ENCODE measurements around the gene HRH2.

The HRH2 gene

DNA sequence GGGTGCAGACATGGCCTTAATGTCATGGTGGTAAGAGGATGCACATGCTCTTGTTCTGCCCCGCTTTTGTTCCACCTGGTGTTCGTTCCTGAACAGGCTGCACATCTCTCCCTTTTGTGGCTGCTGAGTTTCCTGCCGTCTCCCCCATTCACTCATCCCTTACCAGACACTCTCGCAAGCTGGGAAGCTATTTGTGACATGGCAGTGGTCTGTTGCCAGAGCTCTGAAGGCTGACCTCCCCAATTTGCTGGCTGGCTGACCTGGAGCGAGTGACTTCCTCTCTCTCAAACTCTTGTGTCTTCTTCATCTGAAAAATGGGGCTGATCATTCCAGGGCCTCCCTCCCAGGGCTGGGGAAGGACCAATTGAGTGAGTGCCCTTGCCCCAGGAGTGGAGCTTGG is 35.9 kb downstream of the HRH2 start:
- DNase-seq: no peak

DNA sequence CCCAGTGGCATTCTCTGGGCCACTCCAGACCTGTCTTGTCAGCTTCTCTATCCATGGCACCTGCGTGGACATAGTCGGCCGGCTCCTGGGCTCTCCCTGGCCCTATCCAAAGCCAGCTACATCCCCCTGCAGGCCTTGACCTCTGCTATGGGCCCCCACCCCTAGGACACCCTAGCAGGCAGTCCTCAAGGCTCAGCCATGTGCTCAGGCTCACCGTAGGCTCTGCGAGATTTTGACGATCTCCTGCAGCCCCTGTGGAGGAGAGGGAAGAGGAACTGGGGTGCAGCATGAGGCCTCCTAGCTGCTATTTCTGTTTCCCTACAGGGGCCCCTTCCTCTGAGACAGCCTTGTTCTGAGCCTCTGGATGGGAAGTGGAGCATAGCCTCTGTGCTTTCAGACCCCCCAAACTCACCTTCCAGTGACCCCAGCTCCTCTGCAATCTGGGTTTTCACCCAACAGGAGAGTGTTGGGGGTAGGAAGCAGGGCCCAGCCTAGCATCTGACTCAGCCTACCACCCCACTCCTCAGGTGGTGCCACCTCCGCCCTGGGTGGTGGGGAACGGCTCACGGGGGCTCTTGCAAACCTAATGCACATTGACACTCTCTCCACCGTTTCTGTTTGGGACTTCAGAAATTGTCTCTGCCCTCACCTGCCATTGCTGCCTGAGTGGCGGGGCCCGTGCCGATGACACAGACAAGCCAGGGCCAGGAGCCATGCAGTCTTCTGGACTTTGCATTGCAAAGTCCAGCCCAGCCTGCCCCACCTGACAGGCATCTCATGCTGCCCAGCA is 36.7 kb downstream of the HRH2 start:
- no peak for DNase-seq

GRCh38 chr5:175695161-175696126 is 37.6 kb downstream of the HRH2 start:
- DNase-seq: no peak

DNA sequence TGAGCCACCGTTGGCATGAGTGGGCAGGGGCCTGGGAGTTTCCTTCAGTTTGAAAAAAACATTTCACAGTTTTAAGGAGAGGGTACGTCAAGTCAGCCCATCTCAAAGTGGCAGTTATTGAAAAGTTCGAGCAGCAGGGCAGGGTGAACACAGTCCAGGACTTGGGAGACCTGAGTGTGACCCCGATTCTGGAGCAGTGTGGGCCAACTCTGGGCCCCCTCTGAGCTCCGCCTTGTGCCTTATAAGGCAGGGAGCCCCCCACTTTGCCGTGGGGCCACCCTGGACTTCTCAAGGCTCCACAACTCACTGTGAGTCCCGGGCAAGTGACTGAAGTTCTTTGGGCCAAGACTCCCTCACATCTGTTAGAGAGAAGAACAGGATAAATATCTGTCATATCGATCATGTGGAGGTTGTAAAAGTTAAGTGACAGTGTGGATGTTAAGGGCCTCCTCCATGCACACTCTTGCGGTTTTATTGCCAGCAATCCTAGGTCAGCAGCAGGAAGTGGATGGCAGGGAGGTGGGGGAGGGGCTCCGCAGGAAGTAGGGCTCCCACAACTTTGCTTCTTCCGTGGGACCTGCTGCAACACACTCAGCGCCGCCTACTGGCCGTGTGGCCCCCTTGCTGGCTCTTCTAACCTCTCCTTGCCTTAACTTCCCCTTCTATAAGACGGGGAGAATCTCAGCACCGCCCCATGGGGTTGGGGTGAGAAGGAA is 38.4 kb downstream of the HRH2 start:
- DNase-seq: no peak

DNA sequence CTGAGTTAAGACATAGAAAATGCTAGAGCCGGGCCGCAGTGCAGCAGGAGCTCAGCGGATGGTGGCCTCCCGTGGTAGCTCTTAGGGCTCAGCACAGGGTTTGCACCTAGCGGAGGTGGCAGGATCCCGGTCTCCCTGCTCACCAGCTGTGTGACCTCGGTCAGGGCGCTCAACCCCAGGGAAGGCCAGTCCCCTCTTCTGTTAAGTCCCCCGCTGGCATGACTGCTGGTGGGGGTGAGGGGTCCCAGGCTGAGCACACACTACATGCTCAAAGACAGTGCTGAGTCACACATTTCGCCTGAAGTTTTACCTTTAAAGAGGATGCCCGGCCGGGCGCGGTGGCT is 39.0 kb downstream of the HRH2 start:
- DNase-seq: no peak

DNA sequence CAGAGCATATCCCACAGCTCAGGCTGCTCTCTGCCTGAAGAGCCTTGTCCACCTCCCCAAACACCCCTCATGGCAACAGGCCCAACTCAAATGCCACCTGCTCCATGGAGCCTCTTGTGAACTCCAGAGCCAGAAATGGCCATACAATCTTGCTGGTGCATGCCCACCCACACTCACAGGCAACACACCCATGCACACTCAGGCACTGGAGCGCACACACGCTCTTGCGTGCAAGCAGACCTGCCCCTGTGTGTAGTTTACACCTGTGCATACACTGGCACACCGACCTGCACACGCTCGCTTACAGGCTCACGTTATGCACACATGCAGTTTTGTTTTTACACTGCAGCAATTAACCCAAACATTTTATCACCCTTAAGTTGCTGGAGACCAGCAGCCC is 40.0 kb downstream of the HRH2 start:
- DNase-seq: no peak

- DNase-seq: no peak
Observed at GRCh38 chr5:175698401-175699115, 40.7 kb downstream of the HRH2 start.

DNA sequence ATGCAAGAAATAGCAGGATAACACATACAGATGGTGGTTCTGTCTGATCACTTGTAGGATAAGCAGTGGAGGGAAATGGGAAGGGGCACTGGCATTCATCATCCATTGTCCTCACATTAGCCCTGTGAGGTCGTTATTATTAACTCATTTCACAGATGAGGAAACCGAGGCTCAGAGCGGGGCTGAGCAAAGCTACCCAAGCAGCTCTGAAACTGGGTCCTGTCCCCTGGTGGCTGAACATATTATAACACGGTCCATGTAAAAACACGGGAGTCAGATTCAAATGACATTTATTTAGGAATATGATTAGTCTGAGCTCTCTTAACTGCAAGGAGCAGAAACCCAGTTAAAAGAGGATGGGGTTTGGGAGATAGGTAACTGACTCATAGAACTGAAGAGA is 43.1 kb downstream of the HRH2 start:
- no peak for DNase-seq

DNA sequence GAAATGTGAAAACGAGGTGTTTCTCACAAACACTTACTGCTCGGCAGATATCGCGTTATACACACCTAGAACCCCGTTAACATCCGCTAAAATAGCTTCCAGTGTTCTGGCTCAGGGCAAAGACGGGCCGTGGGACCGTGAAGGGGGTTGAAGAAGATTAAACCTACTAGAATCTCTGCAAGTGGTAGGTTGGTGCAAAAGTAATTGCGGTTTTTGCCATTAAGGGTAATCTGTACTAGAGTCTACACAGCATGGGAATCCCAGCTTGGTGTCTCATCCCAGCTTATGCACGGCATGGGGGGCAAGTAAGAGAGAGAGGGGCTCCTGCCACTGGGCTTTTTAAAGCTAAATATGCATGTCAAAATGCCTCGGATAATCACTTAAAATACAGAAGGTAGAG is 43.9 kb downstream of the HRH2 start:
- no peak for DNase-seq

DNA sequence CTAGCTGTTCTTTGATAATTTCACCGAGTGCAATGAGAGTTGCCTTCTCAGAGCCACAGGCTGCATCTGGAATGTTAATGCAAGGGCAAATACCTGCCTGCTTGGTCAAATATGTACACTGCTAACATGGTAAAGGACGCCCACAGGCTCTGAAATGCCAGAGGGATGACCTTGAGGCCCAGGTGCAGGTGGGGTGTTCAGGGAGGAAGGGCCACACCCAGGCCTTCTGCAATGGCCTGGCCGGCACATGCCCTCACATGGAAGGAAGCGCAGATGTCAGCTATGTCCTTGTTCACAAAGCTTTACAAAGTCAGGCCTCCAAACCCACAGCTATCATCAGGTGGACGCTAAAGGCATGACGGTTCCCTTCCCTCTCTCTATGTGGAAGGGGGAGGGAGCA is 48.6 kb downstream of the HRH2 start:
- DNase-seq: no peak

GRCh38 chr5:175707751-175708375 is 50.0 kb downstream of the HRH2 start:
- no peak for DNase-seq

GRCh38 chr5:175709276-175709781 is 51.5 kb downstream of the HRH2 start:
- no peak for DNase-seq

DNA sequence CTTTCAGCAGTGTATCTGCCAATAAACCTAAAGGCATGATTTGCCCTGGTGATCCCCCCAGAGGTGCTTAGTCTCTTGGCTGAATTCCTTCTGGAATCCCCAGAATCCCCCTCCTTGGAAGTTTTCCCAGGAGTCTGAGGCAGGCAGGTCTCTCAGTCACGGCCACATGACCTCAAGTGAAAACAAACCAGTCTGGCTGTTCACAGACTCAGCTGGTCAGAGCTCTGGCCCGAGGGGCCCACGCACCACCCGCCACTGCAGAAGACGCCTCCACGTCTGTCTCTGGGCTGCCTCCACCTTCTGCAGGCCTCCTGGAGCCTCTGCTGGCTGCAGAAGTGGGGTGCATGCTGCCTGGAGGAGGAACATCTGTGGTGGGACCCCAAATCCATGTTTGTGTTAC is 52.5 kb downstream of the HRH2 start:
- no peak for DNase-seq

DNA sequence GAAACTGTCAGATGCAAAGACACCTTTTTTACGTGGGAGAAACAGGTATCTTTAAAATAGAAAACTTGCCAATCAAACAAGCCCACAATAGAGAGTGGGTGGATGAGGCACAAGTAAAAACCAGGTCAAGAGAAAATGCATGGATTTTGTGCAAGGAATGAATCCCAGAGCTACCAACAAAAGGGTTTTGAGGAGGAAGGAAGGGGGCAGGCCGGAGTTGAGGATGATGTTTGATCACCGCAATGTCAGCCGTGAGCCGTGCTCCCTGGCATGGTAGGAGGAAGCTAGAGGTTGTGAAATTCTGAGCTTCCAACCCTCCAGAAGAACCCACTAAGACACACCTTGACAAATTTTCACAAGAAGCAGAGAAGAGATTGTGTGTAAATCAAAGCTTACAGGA is 53.2 kb downstream of the HRH2 start:
- DNase-seq: no peak

GRCh38 chr5:175711472-175712312 is 53.8 kb downstream of the HRH2 start:
- DNase-seq: no peak

- DNase-seq: no peak
Observed at GRCh38 chr5:175712313-175712680, 54.4 kb downstream of the HRH2 start.

GRCh38 chr5:175712681-175713085 is 54.8 kb downstream of the HRH2 start:
- DNase-seq: no peak

- DNase-seq: no peak
Observed at GRCh38 chr5:175713930-175714329, 56.1 kb downstream of the HRH2 start.

DNA sequence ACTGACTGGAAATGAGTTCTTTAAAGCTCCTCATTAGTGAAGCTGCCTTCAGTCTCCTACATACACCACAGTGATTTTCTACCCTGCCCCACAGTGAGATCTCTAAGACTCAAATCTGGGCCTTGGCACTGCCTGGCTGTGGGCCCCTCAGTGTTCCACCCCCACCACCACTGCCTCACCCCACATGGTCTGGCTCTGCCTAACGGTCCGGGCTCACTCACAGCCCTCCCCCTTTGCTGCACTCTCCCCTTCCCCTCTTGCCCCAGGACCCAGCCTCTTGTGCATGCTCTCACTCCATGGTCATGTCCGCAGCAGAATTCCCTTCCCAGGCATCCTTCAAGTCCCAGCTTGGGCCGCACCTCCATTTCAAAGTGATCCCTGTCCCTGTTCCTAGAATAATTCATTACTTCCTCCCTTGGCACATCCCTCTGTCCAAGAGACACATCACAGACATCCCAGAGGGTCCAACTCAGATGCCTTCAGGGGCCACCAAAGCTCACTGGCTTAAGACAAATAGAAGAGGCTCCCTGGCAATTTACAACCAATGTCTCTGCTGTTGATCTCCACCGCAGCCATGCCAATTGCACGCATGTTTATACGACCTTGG is 56.7 kb downstream of the HRH2 start:
- no peak for DNase-seq

DNA sequence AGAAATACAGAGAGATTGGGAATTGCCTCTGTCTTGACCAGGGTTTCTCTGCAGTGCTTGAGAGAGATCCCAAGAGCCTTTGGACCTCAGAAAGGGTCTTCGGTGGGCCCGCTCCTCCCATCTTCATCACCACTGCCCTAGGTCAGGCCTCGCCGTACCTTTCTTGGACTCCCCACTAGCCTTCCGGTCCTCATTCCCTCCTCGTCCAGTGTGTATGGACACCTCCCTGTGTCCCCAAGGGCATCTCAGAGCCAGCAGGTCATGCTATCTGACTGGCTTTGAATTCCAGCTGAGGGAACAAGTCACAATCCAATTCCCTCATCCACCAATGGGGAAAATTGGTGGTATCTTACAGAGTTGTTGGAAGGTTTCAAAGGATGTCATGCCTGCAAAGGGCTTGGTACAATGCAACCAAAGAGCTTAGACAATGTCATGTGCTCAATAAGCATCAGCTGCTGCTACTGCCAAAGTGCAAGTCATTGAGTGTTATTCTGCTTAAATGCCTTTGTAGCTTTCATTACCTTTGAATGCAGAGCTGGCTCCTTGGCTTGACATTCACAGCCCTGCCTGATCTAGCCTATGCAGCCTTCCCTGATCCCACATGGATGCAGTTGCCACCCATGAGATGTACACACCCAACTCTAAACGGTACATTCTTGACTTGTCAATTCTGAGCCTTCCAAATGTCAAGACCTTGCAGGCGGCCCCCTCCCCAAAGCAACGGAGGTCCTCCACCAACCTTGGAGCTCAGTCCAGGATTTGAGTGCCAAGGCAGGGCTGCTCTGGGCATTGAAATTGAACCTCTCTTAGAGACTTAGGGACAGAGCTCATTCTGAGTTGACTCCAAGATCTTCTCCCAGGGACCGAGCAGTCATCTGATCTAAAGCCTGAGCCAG is 58.0 kb downstream of the HRH2 start:
- no peak for DNase-seq
